ENCODE data around the gene PSMD11.
"Not testable (repeated sequence)": the region's sequence is repeated elsewhere in the genome, so short reads cannot be mapped to it uniquely, and the experiment has no call there.

Gene PSMD11

DNA sequence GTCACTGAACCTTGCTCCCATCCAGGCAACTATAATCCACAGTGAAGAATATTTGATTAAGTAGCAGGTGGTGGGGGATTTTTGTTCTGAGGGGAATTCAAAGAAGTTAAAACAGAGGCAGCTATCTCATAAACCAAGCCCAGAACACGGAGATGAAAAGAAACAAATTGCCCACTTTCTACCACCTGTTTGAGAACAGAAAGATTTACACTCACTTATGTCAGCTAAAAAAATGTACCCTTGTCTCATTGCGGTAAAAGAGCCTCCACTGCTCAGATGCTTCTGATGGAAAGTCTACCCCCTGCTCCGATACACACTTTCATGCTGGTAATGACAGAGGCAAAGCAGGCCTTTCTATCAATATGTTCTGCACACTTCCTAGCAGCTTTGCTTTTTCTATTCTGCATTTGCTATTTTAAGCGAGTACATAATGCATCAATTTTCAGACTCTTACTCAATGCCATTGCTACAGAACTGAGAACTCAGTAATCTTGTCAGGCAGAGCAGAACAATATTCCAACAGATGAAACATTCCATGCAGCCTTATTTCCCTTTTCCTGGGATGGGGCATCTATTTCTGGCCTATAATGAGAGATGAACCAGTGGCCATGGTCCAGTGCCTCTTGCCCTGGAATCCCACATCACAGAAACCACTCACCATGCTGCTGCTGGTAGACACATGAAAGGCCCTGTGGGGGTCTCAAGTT lies 71.5 kb downstream of the PSMD11 start:
- DNase-seq: no peak

DNA sequence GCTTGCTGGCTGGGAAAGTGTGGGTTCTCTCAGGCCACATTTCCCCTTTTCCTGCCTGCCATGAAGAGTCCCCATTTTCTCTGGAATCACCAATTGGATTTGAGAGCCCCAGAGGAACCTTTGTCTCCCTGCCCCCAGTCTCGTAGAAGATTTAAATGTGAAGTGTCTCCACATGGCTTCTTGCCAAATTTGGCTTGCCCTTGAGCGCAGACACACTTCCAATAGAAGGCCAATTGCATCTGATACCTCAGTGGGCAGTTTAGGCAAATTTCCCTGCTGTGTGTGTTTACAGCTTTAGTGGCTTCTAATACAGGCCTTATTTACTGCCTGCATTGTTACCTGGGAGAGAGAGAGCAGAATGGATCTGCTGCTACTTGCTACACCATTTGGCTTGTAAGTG lies 72.1 kb downstream of the PSMD11 start:
- DNase-seq: no peak

DNA sequence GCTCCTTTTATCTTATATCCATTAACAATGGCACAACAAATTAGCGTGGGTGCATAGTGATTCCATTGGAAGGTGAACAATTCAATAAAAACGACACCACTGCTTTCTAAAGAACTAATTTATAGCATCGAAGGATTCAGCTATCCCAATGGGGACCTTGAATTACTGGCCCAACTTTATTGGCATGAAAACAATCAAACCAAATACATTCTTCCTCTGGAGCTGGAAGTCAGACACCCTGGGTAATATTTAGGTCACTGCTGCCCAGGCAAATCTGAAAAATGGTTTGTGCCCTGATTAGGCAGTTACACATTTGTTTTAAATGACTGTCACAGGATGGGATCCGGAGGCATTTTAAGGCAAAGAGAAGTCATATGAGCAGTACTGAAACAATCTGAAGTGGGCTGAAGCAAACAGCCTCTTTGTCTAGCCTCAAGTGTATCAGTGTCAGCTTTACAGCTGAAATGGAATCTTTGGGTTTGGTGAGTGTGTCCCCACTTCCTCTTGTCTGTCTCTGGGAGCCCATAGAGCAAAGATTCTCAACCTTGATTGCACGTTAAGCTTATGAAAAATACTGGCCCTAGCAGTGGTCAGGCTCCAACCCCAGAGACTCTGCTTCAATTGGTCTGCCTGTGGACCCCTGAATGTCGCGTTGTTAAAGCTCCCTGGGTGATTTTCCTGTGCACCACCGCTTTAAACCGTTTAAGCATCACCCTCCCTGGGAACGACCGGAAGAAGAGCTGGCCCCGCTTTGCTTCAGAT lies 72.8 kb downstream of the PSMD11 start:
- no peak for DNase-seq

DNA sequence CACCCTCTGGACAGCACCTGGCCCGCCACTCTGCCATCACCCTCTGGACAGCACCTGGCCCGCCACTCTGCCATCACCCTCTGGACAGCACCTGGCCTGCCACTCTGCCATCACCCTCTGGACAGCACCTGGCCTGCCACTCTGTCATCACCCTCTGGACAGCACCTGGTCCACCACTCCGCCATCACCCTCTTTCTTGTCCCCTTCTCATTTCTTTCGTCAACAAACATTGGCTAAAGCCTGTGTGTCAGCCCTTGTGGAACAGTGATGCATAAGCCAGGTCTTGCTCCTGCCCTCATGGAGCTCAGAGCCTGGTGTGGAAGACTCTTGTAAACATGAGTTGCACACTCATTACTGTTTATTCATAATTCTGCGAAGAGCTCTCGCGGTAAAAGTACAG lies 73.7 kb downstream of the PSMD11 start:
- no peak for DNase-seq

DNA sequence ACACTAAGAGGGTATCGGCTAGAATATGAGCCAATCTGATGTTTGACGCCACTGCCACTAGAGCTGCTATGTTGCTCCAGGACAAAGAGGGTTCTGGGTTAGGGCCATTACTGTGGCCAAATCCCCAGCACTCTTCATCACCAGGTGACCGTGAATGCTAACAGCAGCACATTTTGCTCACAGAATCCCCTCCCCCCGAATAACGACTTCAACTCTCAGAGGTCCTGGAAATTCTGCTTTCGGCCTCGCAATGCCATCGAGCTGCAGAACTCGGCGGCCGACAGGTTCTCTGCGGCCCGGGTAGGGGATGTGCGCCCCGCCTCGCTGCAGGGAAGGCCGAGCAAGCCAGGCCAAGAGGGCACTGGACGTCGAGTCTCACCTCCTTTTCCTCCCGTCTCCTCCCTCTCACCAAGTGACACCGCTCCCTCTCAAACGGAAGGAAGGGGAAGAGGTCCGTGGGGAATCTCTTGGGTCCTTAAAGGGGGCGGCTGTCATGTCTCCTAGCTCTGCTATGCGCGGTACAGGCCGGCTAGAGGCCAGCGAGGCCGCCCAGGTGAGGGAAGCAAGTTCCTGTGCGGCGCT lies 74.4 kb downstream of the PSMD11 start:
- no peak for DNase-seq

DNA sequence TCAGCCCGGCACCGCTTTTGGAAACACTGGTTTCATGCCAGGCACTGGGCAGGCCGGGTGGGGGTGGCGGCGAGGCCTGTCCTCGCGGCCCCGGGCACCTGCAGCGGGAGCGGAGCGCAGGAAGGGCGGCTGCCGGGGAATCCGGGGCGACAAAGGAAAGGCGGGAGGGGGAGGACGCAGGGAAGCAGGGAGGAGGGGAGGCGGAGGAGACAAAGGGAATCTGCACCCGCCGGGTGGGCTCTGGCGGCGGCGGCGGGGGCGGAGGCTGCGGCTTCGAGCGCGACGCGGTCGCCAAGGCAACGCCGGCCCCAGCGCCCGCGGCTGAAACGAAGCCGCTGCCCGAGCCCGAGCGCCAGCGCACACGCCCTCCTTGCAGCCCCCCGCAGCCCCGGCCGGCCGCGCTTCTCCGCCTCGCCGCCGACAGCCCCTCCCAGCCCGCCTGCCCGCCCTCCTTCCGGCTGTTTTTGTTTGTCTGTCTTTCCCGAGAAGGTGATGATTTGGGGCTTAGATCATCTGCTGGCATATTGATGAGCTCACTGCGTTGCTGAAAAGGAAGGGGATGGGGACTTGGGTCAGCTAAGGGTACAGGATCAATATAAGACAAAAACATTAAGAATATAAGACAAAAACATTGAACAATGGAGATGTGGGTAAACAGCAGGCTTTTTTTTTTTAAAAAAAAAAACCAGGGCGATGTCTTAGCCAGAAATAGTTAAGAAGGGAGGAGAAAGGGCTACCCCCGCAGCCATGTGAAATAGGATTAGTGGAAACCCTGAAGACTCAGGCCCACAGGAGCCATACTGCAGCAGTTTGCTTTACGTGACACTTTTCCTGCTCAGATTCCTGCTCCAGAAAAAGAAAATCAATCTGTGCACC lies 75.2 kb downstream of the PSMD11 start:
- peak; percentile 67 to 68 for DNase-seq

DNA sequence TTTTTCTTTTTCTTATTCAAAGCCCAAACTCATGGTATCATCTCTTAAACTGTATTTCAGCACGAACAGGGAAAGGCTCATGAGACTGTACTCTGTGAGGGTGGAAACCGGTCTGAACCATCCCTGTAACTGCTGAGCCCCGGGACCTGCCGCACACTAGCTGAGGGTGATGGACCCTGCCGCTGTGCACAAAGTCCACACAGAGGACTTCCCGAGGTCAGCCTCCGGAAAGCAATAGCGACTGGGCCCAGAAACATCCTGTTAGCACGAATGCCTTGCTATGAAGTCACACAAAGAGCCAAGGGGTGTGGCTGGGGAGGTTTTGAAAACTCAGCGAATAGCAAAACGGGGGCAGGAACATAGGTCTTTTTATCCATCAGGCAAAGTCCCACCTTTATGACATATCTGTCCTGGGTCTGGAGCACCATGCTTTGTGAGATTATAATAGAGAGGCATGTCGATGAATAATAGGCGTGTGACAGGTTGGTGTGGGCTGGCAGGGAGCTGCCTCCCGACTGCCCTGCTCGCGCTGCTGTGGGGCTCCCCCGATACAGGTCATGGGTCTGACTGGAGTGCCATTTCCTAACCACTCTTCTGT lies 75.9 kb downstream of the PSMD11 start:
- peak; percentile 32 to 34 for DNase-seq

DNA sequence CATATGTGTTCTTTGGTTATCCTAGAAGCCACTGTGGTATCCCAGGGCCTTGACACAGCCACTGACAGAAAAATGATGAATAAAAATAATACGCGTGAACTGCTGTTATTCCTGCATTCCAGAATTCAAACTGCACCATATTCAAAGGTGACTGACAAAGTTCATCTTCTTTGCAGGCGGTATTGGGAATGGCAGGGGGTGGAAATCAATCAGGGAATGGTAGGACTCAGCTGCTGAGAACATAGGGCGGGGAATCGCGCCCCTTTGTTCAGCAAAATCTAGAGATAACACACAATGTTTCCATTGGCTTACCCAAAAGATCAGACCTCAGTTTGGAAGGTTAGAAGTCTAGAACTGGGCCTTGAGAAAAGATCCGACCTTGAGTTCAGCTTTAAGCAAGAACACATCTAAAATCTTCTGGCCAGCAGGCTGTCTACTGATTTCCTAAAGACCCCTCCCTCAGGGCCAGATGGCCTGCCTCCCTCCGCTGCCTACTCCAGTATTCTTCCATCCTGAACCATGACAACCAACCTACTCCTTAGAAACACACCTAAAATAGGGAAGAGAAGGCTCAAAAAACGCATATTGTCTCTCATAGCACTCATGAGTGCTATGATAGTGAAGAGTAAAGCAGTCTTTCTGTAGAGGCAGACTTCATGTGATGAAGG lies 76.6 kb downstream of the PSMD11 start:
- DNase-seq: no peak

DNA sequence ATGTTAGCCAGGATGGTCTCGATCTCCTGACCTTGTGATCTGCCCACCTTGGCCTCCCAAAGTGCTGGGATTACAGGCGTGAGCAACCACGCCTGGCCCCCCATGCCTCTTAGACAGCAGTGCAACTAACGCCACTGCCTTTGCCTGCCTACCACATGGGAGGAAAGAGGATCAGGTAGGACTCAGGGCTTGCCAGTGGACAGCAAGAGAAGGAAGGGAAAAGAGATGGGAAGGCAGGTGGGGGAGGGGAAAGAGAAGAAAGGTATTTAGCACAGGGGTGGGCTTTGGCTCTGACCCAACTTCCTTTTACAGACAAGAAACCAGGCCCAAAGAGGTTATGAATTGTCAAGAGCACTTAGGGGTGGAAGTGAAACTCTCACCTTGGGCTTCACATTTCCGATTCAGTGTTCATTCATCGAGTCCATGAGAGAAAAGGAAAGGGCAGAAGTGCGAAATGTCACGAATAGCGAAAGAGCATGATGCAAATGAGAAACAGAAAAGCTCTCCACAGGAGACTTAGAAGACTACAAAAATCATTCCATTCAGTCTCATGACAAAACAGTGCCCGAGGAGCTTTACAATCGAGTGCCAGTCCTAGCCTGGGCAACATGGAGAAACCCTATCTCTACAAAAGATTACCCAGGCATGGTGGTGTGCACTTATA lies 78.8 kb downstream of the PSMD11 start:
- DNase-seq: no peak

DNA sequence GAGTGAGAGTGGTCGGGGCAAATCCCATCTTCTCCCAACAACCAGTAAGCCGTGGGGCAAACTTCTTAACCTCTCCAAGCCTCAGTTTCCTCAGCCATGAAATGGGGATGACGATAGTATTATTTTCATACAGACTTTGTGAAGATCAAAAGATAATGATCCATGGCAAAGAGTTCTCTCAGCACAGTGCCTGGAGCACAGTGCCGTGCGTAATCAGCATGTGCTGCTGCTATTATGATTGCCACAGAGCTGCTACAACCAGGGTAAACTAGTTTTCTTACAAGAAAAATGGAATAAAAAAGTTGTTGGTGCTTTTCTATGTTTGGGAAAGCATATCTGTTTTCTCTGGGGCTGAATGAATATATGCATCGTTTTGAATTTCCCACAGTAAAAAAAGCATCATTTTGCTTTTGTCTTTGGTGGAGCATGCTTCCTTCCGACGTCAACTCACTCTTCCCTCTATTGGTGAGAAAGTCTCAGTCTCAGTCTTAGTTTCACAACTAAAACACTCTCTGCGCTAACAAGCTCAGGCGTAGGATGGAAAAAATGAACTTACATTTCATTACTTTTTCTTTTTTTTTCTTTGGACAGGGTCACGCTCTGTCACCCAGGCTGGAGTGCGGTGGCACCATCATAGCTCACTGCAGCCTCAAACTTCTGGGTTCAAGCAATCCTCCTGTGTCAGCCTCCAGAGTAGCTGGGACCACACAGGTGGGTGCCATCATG lies 79.7 kb downstream of the PSMD11 start:
- DNase-seq: no peak

DNA sequence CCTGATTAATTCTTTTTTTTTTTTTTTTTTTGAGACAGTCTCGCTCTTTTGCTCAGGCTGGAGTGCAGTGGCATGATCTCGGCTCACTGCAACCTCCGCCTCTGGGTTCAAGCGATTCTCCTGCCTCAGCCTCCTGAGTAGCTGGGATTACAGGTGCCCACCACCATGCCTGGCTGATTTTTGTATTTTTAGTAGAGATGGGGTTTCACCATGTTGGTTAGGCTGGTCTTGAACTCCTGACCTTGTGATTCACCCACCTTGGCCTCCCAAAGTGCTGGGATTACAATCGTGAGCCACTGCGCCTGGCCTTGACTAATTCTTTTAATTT lies 80.2 kb downstream of the PSMD11 start:
- not testable (repeated sequence) for DNase-seq

DNA sequence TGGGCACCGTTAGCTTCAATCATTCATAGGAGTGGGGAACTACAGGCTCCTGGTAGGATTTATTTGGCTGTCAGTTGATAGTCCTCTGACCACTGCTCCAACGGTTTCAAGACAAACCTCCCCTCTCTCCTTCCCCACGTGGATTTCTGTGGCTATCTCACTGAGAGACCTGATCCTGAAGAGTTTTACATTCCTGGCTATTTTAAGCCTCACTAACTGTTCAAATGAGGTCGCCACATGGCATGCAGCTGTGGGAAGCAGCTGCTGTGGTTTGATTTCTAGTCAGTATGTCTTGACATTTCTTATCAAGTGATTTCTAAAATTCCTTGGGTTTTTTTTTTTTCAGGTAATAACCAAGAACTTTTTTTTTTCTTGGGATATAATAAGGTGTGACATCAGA lies 80.8 kb downstream of the PSMD11 start:
- no peak for DNase-seq

DNA sequence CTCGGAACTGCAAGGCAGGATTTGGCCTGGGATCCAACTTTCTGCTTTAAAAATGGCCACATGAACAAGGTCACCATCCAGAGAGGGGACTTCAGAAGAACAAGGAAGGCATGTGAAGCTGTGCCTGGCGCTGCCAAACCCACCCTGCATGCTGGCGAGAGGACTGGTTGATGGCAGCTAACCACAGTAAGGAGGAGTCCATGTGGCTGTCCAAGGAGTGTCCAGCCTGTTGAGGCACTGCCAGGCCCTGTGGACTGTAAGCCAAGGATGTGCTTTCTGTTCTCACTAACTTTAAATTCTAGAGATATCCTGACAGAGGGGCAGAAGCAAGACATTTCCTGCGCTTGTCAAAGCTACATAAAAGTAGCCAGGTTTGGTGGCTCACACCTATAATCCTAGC lies 82.8 kb downstream of the PSMD11 start:
- DNase-seq: no peak

DNA sequence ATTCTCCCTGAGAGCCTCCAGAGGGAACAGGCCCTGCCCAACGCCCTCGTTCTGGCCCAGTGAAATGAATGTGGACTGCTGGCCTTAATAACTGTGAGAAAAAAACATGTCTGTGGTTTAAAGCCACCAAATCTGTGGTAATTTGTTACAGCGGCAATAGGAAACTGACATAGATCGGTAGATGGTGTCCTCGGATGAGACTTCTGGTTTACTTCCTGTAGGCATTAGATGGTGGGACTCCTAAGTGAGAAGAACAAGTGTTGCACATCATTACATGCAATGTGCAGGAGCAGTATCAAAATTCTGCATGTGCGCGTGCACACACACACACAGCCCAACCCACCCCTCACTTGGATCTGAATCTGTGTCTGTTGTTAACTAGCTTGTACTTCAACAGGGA lies 84.5 kb downstream of the PSMD11 start:
- DNase-seq: no peak

DNA sequence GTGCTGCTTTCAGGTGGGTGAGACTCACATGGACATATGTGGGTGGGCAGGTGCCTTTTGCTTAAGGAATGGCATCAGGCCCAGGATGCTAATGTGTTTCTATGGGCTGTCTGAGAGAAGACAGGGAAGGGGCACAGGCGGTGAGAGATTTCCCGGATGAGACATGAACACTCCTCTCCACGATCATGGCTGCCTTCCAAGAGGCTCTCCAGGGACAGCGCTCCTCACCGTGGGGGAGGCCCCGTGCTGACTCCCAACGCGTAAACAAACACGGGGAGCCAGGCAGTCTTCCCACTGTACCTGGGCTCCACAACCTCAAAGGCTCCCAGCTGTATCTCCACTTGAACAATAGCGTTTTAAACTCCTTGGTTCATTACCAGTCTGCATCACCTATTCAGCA lies 85.3 kb downstream of the PSMD11 start:
- DNase-seq: no peak
